ENCODE data around the gene ZNF146.

DNA sequence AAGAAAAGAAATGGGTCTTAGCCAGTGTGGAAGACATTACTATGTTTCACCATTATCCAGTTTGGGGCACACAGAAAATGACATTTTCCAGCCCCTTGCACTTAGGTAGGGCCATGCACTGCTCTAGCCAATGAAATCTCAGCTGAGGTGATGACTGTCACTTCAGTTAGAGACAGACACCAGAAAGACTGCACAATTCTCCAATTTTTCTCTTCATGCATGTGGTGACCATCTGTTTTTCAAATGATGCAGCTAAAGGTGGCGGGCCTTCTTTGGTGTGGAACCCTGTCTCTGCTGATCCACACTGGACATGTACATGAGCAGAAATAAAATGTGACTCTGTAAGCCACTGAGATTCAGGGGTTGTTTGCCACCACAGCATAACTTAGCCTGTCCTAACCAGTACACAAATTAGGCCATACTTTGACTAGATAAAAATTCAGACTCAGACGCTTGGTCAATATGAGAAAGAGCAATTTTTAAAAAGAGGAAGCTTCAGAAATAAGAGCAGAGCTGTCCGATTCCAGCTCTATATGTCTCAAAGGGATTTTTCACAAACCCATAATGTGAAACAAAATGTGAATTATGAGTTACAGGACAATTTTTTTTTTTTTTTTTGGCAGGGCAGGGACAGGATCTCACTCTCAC, 7.2 kb upstream of the ZNF146 start:
- no peak for TF ChIP-seq EZH2 (IDR thresholded peaks at IDR 0.05; ENCODE audit: insufficient read depth, poor library complexity, severe bottlenecking)
- no peak for TF ChIP-seq EZH2phosphoT487 (IDR thresholded peaks at IDR 0.05; ENCODE audit: insufficient read depth, low read depth)

Measured in GM23248 (cell line).